ENCODE data around the gene NELL1. TPM values are rescaled to one million over a fixed set of nuclear protein-coding genes. Genes with fewer than 3 reads are reported as not detected.

The NELL1 gene
- total RNA-seq, 4 donors from 2014 or later: not detected

DNA sequence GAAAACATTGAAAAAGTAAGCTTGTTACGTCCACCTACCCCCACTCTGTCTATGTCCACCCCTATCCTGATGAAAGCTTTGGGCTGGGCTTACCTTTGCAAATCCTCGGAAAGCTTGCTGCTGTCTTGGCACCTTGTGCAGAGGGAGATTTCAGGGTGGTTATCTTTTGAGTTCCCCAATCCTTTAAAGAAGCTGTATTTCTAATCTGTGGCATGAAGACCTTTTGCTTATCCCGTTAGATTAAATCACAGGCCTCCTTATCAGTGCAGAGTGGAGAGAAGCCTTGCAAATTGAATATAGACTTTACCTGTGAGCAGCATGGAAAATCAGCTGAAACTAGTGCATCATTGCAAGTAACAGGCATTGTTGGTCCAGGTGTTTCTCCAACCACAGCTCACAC lies 942.9 kb downstream of the NELL1 start:
- no peaks in the 10 kb centered on the region for H3K9me3 ChIP-seq
- H3K27me3 ChIP-seq: no peaks in the 10 kb centered on the region
- ATAC-seq (no peak), DNase-seq (no peak)
- H3K4me3 ChIP-seq: no peak overlapping the region
- no peak overlapping the region for H3K27ac ChIP-seq
- no peaks in the 10 kb centered on the region for H3K36me3 ChIP-seq
- intact Hi-C loops (cut with DNase I; ENCODE audit: low total_unique reads): no loop called here
- in situ Hi-C loops (cut with MboI; ENCODE audit: low sequenced_read_pairs in 4 of 4): no loop called here
- no peak for TF ChIP-seq POLR2A (IDR thresholded peaks at IDR 0.05)
- TF ChIP-seq, protein P1, sequence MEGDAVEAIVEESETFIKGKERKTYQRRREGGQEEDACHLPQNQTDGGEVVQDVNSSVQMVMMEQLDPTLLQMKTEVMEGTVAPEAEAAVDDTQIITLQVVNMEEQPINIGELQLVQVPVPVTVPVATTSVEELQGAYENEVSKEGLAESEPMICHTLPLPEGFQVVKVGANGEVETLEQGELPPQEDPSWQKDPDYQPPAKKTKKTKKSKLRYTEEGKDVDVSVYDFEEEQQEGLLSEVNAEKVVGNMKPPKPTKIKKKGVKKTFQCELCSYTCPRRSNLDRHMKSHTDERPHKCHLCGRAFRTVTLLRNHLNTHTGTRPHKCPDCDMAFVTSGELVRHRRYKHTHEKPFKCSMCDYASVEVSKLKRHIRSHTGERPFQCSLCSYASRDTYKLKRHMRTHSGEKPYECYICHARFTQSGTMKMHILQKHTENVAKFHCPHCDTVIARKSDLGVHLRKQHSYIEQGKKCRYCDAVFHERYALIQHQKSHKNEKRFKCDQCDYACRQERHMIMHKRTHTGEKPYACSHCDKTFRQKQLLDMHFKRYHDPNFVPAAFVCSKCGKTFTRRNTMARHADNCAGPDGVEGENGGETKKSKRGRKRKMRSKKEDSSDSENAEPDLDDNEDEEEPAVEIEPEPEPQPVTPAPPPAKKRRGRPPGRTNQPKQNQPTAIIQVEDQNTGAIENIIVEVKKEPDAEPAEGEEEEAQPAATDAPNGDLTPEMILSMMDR (IDR thresholded peaks at IDR 0.05 in 4 of 5, conservative IDR thresholded peaks at IDR 0.05 in 1 of 5): no peak
- H3K4me1 ChIP-seq: no peaks in the 10 kb centered on the region

DNA sequence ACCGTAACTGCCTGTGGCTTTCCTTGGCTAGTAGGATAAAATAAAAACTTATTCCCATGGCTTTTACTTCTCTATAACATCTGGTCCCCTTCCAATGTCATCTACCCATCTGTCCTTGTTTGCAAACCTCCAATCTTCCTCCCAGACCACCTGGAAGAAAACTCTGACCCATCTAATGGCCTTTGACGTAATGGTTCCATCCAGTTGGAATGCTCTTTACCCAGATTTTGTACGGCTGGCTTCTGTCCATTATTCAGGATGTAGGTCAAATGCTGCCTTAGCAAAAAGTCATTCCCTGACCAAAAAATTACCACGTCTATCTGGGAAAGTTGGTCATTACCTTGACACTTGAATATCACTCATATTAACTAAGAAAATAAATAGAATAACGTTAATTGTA lies 945.6 kb downstream of the NELL1 start:
- Histone ChIP-seq H3K4me1 (no peaks in the 10 kb centered on the region), H3K4me3 (no peak overlapping the region), H3K27me3 (no peaks in the 10 kb centered on the region), H3K36me3 (no peaks in the 10 kb centered on the region), H3K9me3 (no peaks in the 10 kb centered on the region), H3K27ac (no peak overlapping the region)
- DNase-seq (no peak), ATAC-seq (no peak)
- TF ChIP-seq, protein P1 (IDR thresholded peaks at IDR 0.05 in 4 of 5, conservative IDR thresholded peaks at IDR 0.05 in 1 of 5): no peak
- no peak for TF ChIP-seq POLR2A (IDR thresholded peaks at IDR 0.05)
- in situ Hi-C loops (cut with MboI; ENCODE audit: low sequenced_read_pairs in 4 of 4): no loop called here
- intact Hi-C loops (cut with DNase I; ENCODE audit: low total_unique reads): no loop called here

DNA sequence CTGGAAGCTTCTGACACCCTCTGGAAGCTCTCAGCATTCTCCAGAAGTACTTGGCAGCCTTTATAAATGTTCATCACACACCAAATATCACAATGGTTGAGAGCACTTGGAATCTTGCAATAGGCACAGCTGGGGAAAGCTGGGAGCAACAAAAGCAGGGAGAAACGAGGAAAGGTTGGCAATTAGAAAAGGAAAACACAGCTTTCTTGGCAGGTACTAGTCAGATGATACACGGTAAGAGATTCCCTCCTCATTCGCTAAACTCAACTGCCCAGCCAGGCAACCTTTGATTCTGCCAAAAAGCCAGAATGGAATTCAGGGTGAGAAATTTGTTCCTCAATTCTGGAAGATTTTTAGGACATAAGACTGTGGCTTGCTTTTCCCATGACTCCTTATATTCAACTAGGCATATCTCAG lies 946.6 kb downstream of the NELL1 start:
- ATAC-seq (peak in 1 of 2 donors; percentile 26), DNase-seq (no peak)
- H3K4me1 ChIP-seq: no peaks in the 10 kb centered on the region
- no peak overlapping the region for H3K4me3 ChIP-seq
- H3K27ac ChIP-seq: no peak overlapping the region
- no peaks in the 10 kb centered on the region for H3K9me3 ChIP-seq
- no peak for TF ChIP-seq POLR2A (IDR thresholded peaks at IDR 0.05)
- TF ChIP-seq, protein P1 (IDR thresholded peaks at IDR 0.05 in 4 of 5, conservative IDR thresholded peaks at IDR 0.05 in 1 of 5): no peak
- no peaks in the 10 kb centered on the region for H3K27me3 ChIP-seq
- H3K36me3 ChIP-seq: no peaks in the 10 kb centered on the region
- intact Hi-C loops (cut with DNase I; ENCODE audit: low total_unique reads) (no loop called here), in situ Hi-C loops (cut with MboI; ENCODE audit: low sequenced_read_pairs in 4 of 4) (no loop called here)

DNA sequence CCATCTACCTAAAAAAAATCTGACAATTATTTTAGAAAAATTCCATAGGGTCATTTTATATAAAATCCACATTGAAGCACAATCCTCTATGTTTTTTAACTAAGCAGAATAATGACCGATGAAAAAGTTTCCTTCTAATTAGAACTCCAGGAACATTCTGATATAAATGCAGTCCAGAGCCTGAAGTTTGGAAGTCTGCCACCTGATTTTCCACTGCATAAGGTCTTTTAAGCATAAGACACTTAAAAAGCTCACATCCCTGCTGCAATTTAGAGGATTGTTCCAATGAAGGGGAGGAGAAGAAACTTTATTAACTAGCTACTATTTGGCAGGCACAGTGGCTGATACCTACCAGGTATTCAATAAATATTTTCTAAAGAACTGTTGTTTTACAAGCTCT lies 953.2 kb downstream of the NELL1 start:
- Histone ChIP-seq H3K27ac (no peak overlapping the region), H3K4me3 (no peak overlapping the region), H3K4me1 (no peaks in the 10 kb centered on the region), H3K9me3 (no peaks in the 10 kb centered on the region), H3K36me3 (no peaks in the 10 kb centered on the region), H3K27me3 (no peaks in the 10 kb centered on the region)
- no peak for TF ChIP-seq POLR2A (IDR thresholded peaks at IDR 0.05)
- TF ChIP-seq, protein P1 (IDR thresholded peaks at IDR 0.05 in 4 of 5, conservative IDR thresholded peaks at IDR 0.05 in 1 of 5): no peak
- intact Hi-C loops (cut with DNase I; ENCODE audit: low total_unique reads): no loop called here
- no peak for DNase-seq
- in situ Hi-C loops (cut with MboI; ENCODE audit: low sequenced_read_pairs in 4 of 4): no loop called here
- no peak for ATAC-seq

DNA sequence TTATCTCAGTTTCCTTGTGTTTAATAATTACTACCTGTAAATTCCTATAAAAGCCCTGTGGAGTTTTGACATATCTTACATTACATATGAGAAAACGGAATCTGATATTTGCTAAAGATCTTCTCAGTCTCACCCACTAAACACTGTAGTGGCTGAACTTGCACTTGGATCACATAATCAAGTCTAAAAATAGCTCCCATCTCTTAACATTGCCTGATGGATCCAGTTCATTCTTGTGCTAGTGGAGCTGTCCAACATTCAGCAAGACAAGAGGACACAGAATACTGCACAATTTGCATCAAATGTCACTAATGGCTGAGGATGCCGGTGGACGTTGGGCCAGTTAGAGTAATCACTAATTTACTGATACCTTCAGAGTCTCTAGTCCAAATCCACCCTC lies 953.6 kb downstream of the NELL1 start:
- Histone ChIP-seq H3K27ac (no peak overlapping the region), H3K4me1 (no peaks in the 10 kb centered on the region), H3K27me3 (no peaks in the 10 kb centered on the region), H3K4me3 (no peak overlapping the region), H3K36me3 (no peaks in the 10 kb centered on the region), H3K9me3 (no peaks in the 10 kb centered on the region)
- no peak for TF ChIP-seq POLR2A (IDR thresholded peaks at IDR 0.05)
- TF ChIP-seq, protein P1 (IDR thresholded peaks at IDR 0.05 in 4 of 5, conservative IDR thresholded peaks at IDR 0.05 in 1 of 5): no peak
- intact Hi-C loops (cut with DNase I; ENCODE audit: low total_unique reads) (no loop called here), in situ Hi-C loops (cut with MboI; ENCODE audit: low sequenced_read_pairs in 4 of 4) (no loop called here)
- no peak for ATAC-seq
- no peak for DNase-seq
